ENCODE data around the gene CEMIP. TPM values are rescaled to one million over a fixed set of nuclear protein-coding genes. Genes with fewer than 3 reads are reported as not detected.

The CEMIP gene
- total RNA-seq, 1 donor from 2014 or later = not detected

- Histone ChIP-seq H3K4me1 (no peaks in the 10 kb centered on the region), H3K9ac (no peak overlapping the region), H2AFZ (replicated peaks) (no peak overlapping the region), H3F3A (ENCODE audit: low read depth) (no peaks in the 10 kb centered on the region), H3K4me2 (no peak overlapping the region), H3K9me3 (ENCODE audit: low read depth) (no peaks in the 10 kb centered on the region), H3K36me3 (no peaks in the 10 kb centered on the region), H4K20me1 (ENCODE audit: low read depth) (no peaks in the 10 kb centered on the region), H3K4me3 (no peak overlapping the region), H3K79me2 (ENCODE audit: low read depth) (no peaks in the 10 kb centered on the region), H3K27ac (no peak overlapping the region), H3K27me3 (no peaks in the 10 kb centered on the region)
- TF ChIP-seq EZH2 (IDR thresholded peaks at IDR 0.05) (no peak), CTCF (IDR thresholded peaks at IDR 0.05) (no peak), EZH2phosphoT487 (IDR thresholded peaks at IDR 0.05) (no peak)
- Mint-ChIP-seq H3K9me3 (no peaks in the 10 kb centered on the region), H3K4me3 (no peak overlapping the region), H3K4me1 (peaks cover 4% of the 10 kb centered on the region), H3K36me3 (no peaks in the 10 kb centered on the region), H3K27ac (no peak overlapping the region), H3K27me3 (ENCODE audit: insufficient read depth, low read depth) (peaks cover 6% of the 10 kb centered on the region)
- DNase-seq (ENCODE audit: low spot score) = no peak
These were observed 49.6 kb downstream of the CEMIP start for GRCh38 chr15:80828796-80829195.

- Histone ChIP-seq H3K79me2 (ENCODE audit: low read depth) (no peaks in the 10 kb centered on the region), H3K9me3 (ENCODE audit: low read depth) (no peaks in the 10 kb centered on the region), H3K4me3 (no peak overlapping the region), H3K4me2 (no peak overlapping the region), H3K9ac (no peak overlapping the region), H2AFZ (replicated peaks) (no peak overlapping the region), H3F3A (ENCODE audit: low read depth) (no peaks in the 10 kb centered on the region), H3K27ac (no peak overlapping the region), H3K36me3 (no peaks in the 10 kb centered on the region), H3K4me1 (peaks cover 3% of the 10 kb centered on the region), H3K27me3 (no peaks in the 10 kb centered on the region), H4K20me1 (ENCODE audit: low read depth) (no peaks in the 10 kb centered on the region)
- H3K27me3 Mint-ChIP-seq (ENCODE audit: insufficient read depth, low read depth) = peaks cover 6% of the 10 kb centered on the region
- peaks cover 2% of the 10 kb centered on the region for H3K4me1 Mint-ChIP-seq
- H3K36me3 Mint-ChIP-seq = no peaks in the 10 kb centered on the region
- H3K27ac Mint-ChIP-seq = no peak overlapping the region
- TF ChIP-seq EZH2phosphoT487 (IDR thresholded peaks at IDR 0.05) (no peak), CTCF (IDR thresholded peaks at IDR 0.05) (no peak), EZH2 (IDR thresholded peaks at IDR 0.05) (no peak)
- H3K9me3 Mint-ChIP-seq = no peaks in the 10 kb centered on the region
- no peak overlapping the region for H3K4me3 Mint-ChIP-seq
- DNase-seq (ENCODE audit: low spot score) = no peak
These were observed 51.5 kb downstream of the CEMIP start for GRCh38 chr15:80830677-80831076.

- no peak overlapping the region for H3K4me3 ChIP-seq
- Mint-ChIP-seq H3K27ac (no peak overlapping the region), H3K27me3 (ENCODE audit: insufficient read depth, low read depth) (peaks cover 6% of the 10 kb centered on the region), H3K4me3 (no peak overlapping the region), H3K4me1 (no peaks in the 10 kb centered on the region), H3K9me3 (no peaks in the 10 kb centered on the region), H3K36me3 (no peaks in the 10 kb centered on the region)
- H3K9ac ChIP-seq = no peak overlapping the region
- no peaks in the 10 kb centered on the region for H3K36me3 ChIP-seq
- no peak for DNase-seq (ENCODE audit: low spot score)
- H3K4me1 ChIP-seq = peaks cover 3% of the 10 kb centered on the region
- H3K9me3 ChIP-seq (ENCODE audit: low read depth) = no peaks in the 10 kb centered on the region
- H3F3A ChIP-seq (ENCODE audit: low read depth) = no peaks in the 10 kb centered on the region
- no peaks in the 10 kb centered on the region for H3K27me3 ChIP-seq
- no peak overlapping the region for H3K27ac ChIP-seq
- H3K79me2 ChIP-seq (ENCODE audit: low read depth) = no peaks in the 10 kb centered on the region
- H2AFZ ChIP-seq (replicated peaks) = no peak overlapping the region
- TF ChIP-seq CTCF (IDR thresholded peaks at IDR 0.05) = no peak
- no peak for TF ChIP-seq EZH2phosphoT487 (IDR thresholded peaks at IDR 0.05)
- TF ChIP-seq EZH2 (IDR thresholded peaks at IDR 0.05) = no peak
- H4K20me1 ChIP-seq (ENCODE audit: low read depth) = no peaks in the 10 kb centered on the region
- no peak overlapping the region for H3K4me2 ChIP-seq
These were observed 52.0 kb downstream of the CEMIP start for GRCh38 chr15:80831192-80831591.

All from neural progenitor cell (in vitro differentiated cells).